ENCODE data around the gene LTA4H. TPM values are rescaled to one million over a fixed set of nuclear protein-coding genes. Genes with fewer than 3 reads are reported as not detected.

LTA4H gene
- total and polyA plus RNA-seq, 2 of the 4 experiments (the other 2 are of a cell fraction) = 41.0 to 43.3 TPM

DNA sequence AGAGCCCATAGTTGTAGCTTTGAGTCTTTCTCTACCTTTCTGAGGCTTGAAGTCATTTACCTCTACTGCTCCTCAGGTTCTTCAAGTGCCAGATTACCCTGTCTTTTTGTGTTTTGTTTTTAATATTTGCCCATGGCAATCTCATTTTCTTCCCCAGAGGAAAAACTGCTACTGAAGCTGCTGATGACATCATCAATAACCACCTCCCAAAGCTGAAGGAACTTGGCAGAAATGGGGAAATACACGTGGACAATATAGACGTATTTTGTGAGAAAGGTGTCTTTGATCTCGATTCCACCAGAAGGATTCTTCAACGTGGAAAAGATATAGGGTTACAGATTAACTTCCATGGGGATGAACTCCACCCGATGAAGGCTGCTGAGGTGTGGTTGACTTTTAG, 75.1 kb downstream of the LTA4H start:
- Histone ChIP-seq H3K23ac (ENCODE audit: low read depth, low read length) (no peak overlapping the region), H4K5ac (ENCODE audit: low read depth, low read length) (no peak overlapping the region), H3K56ac (ENCODE audit: extremely low read depth, insufficient read depth, low read length) (no peak overlapping the region), H2BK15ac (ENCODE audit: low read depth, low read length) (no peak overlapping the region), H3K4me1 (ENCODE audit: control insufficient read depth, insufficient read depth, low read length) (no peaks in the 10 kb centered on the region), H3K9me1 (ENCODE audit: insufficient read depth, low read length) (no peaks in the 10 kb centered on the region), H4K8ac (ENCODE audit: low read depth in 2 of 2, low read length in 2 of 2) (no peak overlapping the region), H2BK120ac (ENCODE audit: low read depth, low read length) (no peak overlapping the region), H2BK20ac (ENCODE audit: low read depth, low read length) (no peak overlapping the region), H2AK5ac (ENCODE audit: low read depth, low read length) (no peak overlapping the region), H3K9me3 (ENCODE audit: control insufficient read depth, insufficient read depth, low read length) (no peaks in the 10 kb centered on the region), H2AK9ac (replicated peaks; ENCODE audit: low read depth, low read length, poor library complexity) (no peak overlapping the region), H3K79me1 (ENCODE audit: low read depth in 1 of 2, low read length in 2 of 2) (no peaks in the 10 kb centered on the region), H3K4me3 (ENCODE audit: insufficient read depth, low read depth, low read length) (no peak overlapping the region), H3K18ac (ENCODE audit: low read depth, low read length) (no peak overlapping the region), H4K20me1 (ENCODE audit: insufficient read depth, low read length) (no peaks in the 10 kb centered on the region), H3K36me3 (ENCODE audit: control insufficient read depth, insufficient read depth, low read length) (no peaks in the 10 kb centered on the region), H3K4ac (ENCODE audit: low read depth, low read length) (no peak overlapping the region), H3K9ac (ENCODE audit: low read depth, low read length) (no peak overlapping the region), H3K27me3 (ENCODE audit: control insufficient read depth, insufficient read depth, low read length) (peaks cover 12% of the 10 kb centered on the region), H3K27ac (ENCODE audit: insufficient read depth, low read length) (no peak overlapping the region), H2AFZ (replicated peaks; ENCODE audit: low read length, poor library complexity) (no peak overlapping the region), H3K4me2 (ENCODE audit: low read depth, low read length) (no peak overlapping the region), H4K91ac (ENCODE audit: insufficient read depth, low read depth, low read length) (no peak overlapping the region), H2BK5ac (ENCODE audit: low read depth, low read length, poor library complexity, severe bottlenecking) (no peak overlapping the region), H3K14ac (replicated peaks; ENCODE audit: low read depth, low read length) (no peak overlapping the region)
- no CpG with 5 or more reads among the region's 5 CpGs for WGBS, 2 experiments (ENCODE audit: extremely low coverage in 2 of 2, insufficient read length in 1 of 2)
- ATAC-seq (ENCODE audit: low read depth) = no peak
- DNase-seq = no peak
- ChIA-PET CTCF (no interaction called here), POLR2A (ENCODE audit: unreplicated experiment) (no interaction called here)
- TF ChIP-seq CEBPB (IDR thresholded peaks at IDR 0.05; ENCODE audit: low read depth, low read length) (no peak), RAD21 (IDR thresholded peaks at IDR 0.05; ENCODE audit: low read length) (no peak), MXI1 (IDR thresholded peaks at IDR 0.05; ENCODE audit: borderline replicate concordance, low read depth, low read length) (no peak), CTCF (conservative IDR thresholded peaks at IDR 0.05; ENCODE audit: low read depth, low read length) (no peak), BHLHE40 (IDR thresholded peaks at IDR 0.05; ENCODE audit: low read depth, low read length) (no peak), MAZ (IDR thresholded peaks at IDR 0.05; ENCODE audit: borderline replicate concordance, low read depth, low read length) (no peak)
- in situ Hi-C loops (cut with MboI; ENCODE audit: low sequenced_read_pairs) (no loop called here), intact Hi-C loops (cut with micrococcal nuclease) (no loop called here), dilution Hi-C loops (cut with HindIII; ENCODE audit: low sequenced_read_pairs, unreplicated experiment) (no loop called here)
- BruUV-seq (replicated peaks) = no TSS peak

All from IMR-90 (cell line).